ENCODE measurements around the gene CERT1. TPM values are rescaled to one million over a fixed set of nuclear protein-coding genes. Genes with fewer than 3 reads are reported as not detected.
"Not testable (repeated sequence)": the region's sequence is repeated elsewhere in the genome, so short reads cannot be mapped to it uniquely, and the experiment has no call there.

Gene CERT1
- total RNA-seq, 1 donor from 2014 or later, result 14.0 TPM

DNA sequence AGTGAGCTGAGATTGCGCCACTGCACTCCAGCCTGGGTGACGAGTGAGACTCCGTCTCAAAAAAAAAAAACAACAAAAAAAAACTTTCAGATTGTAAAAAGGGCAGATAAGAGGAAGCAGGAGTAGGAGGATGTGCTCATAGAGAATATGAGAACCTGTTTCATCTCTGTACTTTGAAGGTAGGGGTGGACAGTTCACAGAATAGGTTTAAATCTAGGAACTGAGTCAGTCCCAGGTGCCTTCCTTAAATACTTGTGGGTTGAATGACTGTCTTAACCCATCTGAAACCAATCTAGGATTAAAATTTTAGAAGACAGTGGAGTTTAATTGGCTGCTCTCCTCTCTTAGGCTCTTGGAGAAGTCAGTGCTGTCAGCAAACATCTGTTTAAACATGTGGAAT is 12.6 kb upstream of the CERT1 start:
- DNase-seq (ENCODE audit: low read depth, low spot score), result no peak

DNA sequence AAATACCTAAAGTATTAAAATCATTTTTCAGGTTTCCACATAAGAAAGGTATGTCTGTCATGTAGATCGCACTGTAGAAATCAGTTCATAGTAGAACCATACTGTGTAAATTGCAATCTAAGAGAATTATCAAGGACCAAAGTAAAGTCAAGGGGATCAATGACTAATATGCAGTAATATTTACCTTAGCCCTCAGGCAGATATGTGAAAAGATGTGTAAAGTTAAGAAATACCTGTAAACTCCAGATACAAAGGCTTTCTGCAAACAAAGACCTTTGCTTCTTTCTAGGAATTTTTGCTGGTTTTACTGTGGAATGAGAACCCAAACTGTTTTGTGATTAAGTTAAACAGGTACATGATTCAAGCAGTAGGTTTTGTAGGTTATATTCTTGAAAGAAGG is 11.8 kb upstream of the CERT1 start:
- no peak for DNase-seq (ENCODE audit: low read depth, low spot score)

- DNase-seq (ENCODE audit: low read depth, low spot score), result no peak
Measured at GRCh38 chr5:75522542-75522941, 11.1 kb upstream of the CERT1 start.

DNA sequence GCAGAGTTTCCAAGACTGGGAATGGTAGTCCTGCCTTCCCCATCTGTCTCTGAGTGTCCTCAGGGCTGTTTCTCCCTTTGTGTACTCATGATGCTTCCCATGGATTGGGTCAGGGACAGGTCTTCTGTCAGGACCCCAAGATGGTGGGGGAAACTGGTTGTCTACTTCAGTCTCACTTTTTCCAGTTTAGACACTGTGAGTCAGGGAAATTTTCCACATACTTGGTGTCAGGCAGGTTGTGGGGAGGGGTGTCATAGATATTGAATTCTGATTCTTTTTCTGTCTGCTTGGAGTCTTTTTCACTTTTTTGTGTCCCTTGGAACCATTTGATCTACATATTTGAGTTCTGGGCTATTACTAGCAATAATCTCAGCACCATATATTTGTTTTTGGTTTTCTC is 10.6 kb upstream of the CERT1 start:
- DNase-seq (ENCODE audit: low read depth, low spot score), result no peak

- DNase-seq (ENCODE audit: low read depth, low spot score), result no peak
Measured at GRCh38 chr5:75521195-75521594, 9.8 kb upstream of the CERT1 start.

DNA sequence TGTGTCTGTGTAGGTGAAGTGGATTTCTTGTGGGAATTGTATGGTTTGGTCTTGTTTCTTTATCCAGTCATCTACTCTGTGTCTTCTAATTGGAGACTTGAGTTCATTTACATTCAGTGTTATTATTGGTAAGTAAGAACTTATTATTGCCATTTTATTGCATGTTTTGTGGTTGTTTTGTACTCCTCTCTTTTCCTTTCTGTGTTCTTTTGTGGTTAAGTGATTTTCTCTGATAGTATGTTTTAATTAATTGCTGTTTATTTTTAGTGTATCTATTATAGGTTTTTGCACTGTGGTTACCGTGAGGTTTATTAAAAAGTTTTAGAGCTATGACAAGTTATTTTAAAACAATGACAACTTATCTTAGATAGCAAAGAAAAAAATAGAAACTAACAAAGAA is 8.3 kb upstream of the CERT1 start:
- DNase-seq (ENCODE audit: low read depth, low spot score), result no peak

GRCh38 chr5:75514323-75514722 is 2.9 kb upstream of the CERT1 start:
- no peak for DNase-seq (ENCODE audit: low read depth, low spot score)

GRCh38 chr5:75513841-75514240 is 2.4 kb upstream of the CERT1 start:
- DNase-seq (ENCODE audit: low read depth, low spot score), result no peak

- no peak for DNase-seq (ENCODE audit: low read depth, low spot score)
Measured at GRCh38 chr5:75512383-75513074, 1.1 kb upstream of the CERT1 start.

DNA sequence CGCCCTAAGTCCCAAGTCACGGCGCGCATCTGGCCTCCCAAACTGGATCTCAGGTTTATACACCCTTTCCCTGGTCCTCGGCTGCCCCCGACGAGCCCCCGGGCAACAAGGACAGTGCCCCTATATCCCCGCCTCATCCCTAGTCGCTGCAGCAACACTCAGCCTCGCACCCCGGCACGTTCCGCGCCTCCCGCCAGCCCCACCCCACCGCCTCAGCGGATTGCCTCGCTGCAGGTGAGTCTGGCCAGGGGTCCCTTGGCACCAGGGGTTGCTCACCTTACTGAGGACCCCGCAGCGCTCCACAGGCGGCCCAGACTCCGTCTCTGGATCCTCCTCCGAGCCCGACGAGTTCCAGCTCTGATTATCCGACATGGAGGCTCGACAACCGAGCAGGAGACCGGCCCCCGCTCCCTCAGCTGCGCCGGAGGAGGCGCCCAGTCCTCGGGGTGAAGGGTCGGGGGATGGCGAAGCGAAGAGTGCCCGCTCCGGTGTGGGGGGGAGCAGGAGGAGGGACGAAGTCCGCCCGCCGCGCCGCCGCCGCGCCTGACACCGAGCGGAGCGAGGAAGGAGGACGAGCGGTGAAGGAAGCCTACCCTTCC is 494 bp downstream of the CERT1 start:
- DNase-seq (ENCODE audit: low read depth, low spot score), result no peak

GRCh38 chr5:75510417-75510835 is 1.0 kb downstream of the CERT1 start:
- no peak for DNase-seq (ENCODE audit: low read depth, low spot score)

GRCh38 chr5:75509956-75510355 is 1.5 kb downstream of the CERT1 start:
- no peak for DNase-seq (ENCODE audit: low read depth, low spot score)

GRCh38 chr5:75509546-75509945 is 1.9 kb downstream of the CERT1 start:
- DNase-seq (ENCODE audit: low read depth, low spot score), result no peak

- DNase-seq (ENCODE audit: low read depth, low spot score), result no peak
Measured at GRCh38 chr5:75507841-75508240, 3.6 kb downstream of the CERT1 start.

- DNase-seq (ENCODE audit: low read depth, low spot score), result not testable (repeated sequence)
Measured at GRCh38 chr5:75505112-75505511, 6.3 kb downstream of the CERT1 start.

- not testable (repeated sequence) for DNase-seq (ENCODE audit: low read depth, low spot score)
Measured at GRCh38 chr5:75498875-75499274, 12.6 kb downstream of the CERT1 start.

- DNase-seq (ENCODE audit: low read depth, low spot score), result no peak
Measured at GRCh38 chr5:75498208-75498777, 13.1 kb downstream of the CERT1 start.

GRCh38 chr5:75496026-75496425 is 15.4 kb downstream of the CERT1 start:
- DNase-seq (ENCODE audit: low read depth, low spot score), result no peak

DNA sequence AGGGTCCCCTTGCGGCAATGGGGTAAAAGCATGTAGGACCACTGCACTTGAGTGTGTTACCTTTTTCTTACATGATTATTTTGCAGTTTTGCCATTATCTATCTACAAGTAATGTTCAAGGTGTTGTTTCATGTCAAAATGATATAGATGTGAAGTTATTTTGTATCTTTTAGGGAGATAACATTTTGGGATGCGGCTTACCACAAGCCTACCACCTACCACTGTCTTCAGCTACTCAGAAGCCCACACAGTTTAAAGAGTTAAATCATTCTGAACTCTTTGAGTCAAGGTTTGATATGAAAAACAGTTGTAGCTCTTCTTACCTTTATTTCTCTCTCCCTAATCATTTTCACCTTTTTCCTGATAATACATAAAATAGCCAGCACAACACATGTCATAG is 19.8 kb downstream of the CERT1 start:
- no peak for DNase-seq (ENCODE audit: low read depth, low spot score)

- not testable (repeated sequence) for DNase-seq (ENCODE audit: low read depth, low spot score)
Measured at GRCh38 chr5:75489847-75490246, 21.6 kb downstream of the CERT1 start.

DNA sequence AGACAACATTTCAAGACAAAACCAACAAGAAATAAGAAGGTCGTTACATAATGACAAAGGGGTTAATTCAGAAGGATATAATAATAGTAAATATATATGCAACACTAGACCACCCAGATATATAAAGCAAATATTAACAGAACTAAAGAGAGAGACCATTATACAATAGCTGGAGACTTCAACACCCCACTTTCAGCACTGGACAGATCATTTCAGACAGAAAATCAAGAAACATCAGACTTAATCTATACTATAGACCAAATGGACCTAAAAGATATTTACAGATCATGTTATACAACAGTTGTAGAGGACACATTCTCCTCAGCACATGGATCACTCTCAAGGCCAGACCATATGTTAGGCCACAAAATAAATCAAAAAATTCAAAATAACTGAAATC is 26.8 kb downstream of the CERT1 start:
- no peak for DNase-seq (ENCODE audit: low read depth, low spot score)

- DNase-seq (ENCODE audit: low read depth, low spot score), result no peak
Measured at GRCh38 chr5:75482482-75482881, 28.9 kb downstream of the CERT1 start.

DNA sequence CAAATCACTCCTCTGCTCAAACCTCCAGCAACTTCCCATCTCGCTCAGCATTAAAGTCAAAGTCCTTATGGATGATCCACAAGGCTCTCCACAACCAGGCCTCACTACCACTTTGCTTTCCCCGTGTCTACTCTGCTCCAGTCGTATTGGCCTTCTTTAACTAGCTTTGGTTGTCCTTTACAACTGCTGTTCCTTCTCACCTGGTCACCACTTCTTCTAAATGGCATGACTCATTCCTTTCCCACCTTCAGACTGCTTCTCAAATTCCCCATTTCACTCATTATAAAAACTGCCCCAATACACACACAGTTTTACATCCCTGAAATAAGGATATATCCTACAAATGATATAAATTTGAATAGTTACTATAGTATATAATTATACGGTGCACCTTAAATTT is 30.4 kb downstream of the CERT1 start:
- DNase-seq (ENCODE audit: low read depth, low spot score), result no peak
